ENCODE results near the gene ICA1L.

The ICA1L gene

GRCh38 chr2:202763916-202764315, 107.7 kb downstream of the ICA1L start:
- ChIA-PET POLR2A (no interaction called here), CTCF (no interaction called here)
- no peak for DNase-seq (ENCODE audit: low read depth, low spot score)
- TF ChIP-seq CTCF (IDR thresholded peaks at IDR 0.05; ENCODE audit: insufficient read depth, low read length, missing control alignments), result no peak
- no peak overlapping the region for H3K4me3 ChIP-seq (ENCODE audit: low read depth, low read length)

GRCh38 chr2:202762556-202762955, 109.0 kb downstream of the ICA1L start:
- ChIA-PET POLR2A (no interaction called here), CTCF (no interaction called here)

GRCh38 chr2:202760848-202761247, 110.7 kb downstream of the ICA1L start:
- ChIA-PET CTCF (no interaction called here), POLR2A (no interaction called here)
- no peak for DNase-seq (ENCODE audit: low read depth, low spot score)
- H3K4me3 ChIP-seq (ENCODE audit: low read depth, low read length), result no peak overlapping the region
- no peak for TF ChIP-seq CTCF (IDR thresholded peaks at IDR 0.05; ENCODE audit: insufficient read depth, low read length, missing control alignments)

More at GRCh38 chr2:202762556-202762955, 109.0 kb downstream of the ICA1L start:
- no peak overlapping the region for H3K4me3 ChIP-seq (ENCODE audit: low read depth, low read length)
- no peak for DNase-seq (ENCODE audit: low read depth, low spot score)
- no peak for TF ChIP-seq CTCF (IDR thresholded peaks at IDR 0.05; ENCODE audit: insufficient read depth, low read length, missing control alignments)

GRCh38 chr2:202758604-202759003, 113.0 kb downstream of the ICA1L start:
- TF ChIP-seq CTCF (IDR thresholded peaks at IDR 0.05; ENCODE audit: insufficient read depth, low read length, missing control alignments), result no peak
- POLR2A ChIA-PET, result interaction anchor here (0.5 kb wide), 1 partner anchor 37 kb away, joined by 6 read pairs; no protein-coding TSS in a partner anchor
- no peak overlapping the region for H3K4me3 ChIP-seq (ENCODE audit: low read depth, low read length)
- CTCF ChIA-PET, result no interaction called here
- DNase-seq (ENCODE audit: low read depth, low spot score), result no peak

- CTCF ChIA-PET, result no interaction called here
These were observed 113.4 kb downstream of the ICA1L start for GRCh38 chr2:202758128-202758527.

GRCh38 chr2:202757339-202757738, 114.2 kb downstream of the ICA1L start:
- CTCF ChIA-PET, result no interaction called here
- no peak for TF ChIP-seq CTCF (IDR thresholded peaks at IDR 0.05; ENCODE audit: insufficient read depth, low read length, missing control alignments)

More at GRCh38 chr2:202758128-202758527, 113.4 kb downstream of the ICA1L start:
- no peak for TF ChIP-seq CTCF (IDR thresholded peaks at IDR 0.05; ENCODE audit: insufficient read depth, low read length, missing control alignments)
- POLR2A ChIA-PET, result no interaction called here
- H3K4me3 ChIP-seq (ENCODE audit: low read depth, low read length), result no peak overlapping the region
- DNase-seq (ENCODE audit: low read depth, low spot score), result no peak

More at GRCh38 chr2:202757339-202757738, 114.2 kb downstream of the ICA1L start:
- POLR2A ChIA-PET, result no interaction called here
- H3K4me3 ChIP-seq (ENCODE audit: low read depth, low read length), result no peak overlapping the region
- DNase-seq (ENCODE audit: low read depth, low spot score), result no peak
